HepG2 (cell line): ENCODE measurements around the gene PTGDR2. TPM values are rescaled to one million over a fixed set of nuclear protein-coding genes. Genes with fewer than 3 reads are reported as not detected.

Source experiments
- ATAC-seq: fragments of 200-7000 bp; cut with Tn5 transposase; 3 replicates; pipeline ENCODE4 v1.9.1; 2020; ENCODE audit warnings: mild to moderate bottlenecking, moderate library complexity
- BruUV-seq: library from RNA; stranded (reverse); fragments of 400-500 nt; replicated peaks from 2 replicates; lab custom pipeline; 2021; lab: Mats Ljungman, UMichigan
- CTCF ChIA-PET: fragments of 300-600 bp; formaldehyde crosslinking; extraction: SDS; loops from one replicate; lab custom pipeline; 2021; ENCODE audit warnings: low total read pairs, inconsistent platforms, low intra/inter-chr PET ratio; lab: Yijun Ruan, JAX
- POLR2A ChIA-PET: fragments of 350-600 bp; sonication (Branson Sonifier 250); formaldehyde crosslinking; loops from one replicate; lab custom pipeline; 2020; ENCODE audit warnings: antibody characterized with exemption, inconsistent platforms; lab: Yijun Ruan, JAX
- DNase-seq: peaks from one replicate; pipeline ENCODE4 v3.0.0-alpha.2; 2015; ENCODE audit warnings: low spot score
- FAIRE-seq: peaks from 3 replicates; lab custom pipeline; 2011; peaks lifted over from hg19 to GRCh38; lab: Jason Lieb, UNC
- H2AFZ ChIP-seq: one replicate; pipeline ENCODE4 v1.6.1; 2011; ENCODE audit warnings: low read length, inconsistent platforms
- H3K27ac ChIP-seq: fragments of 300-600 bp; 3 replicates; pipeline ENCODE4 v1.8.0; 2011; ENCODE audit warnings: mixed run types, mild to moderate bottlenecking, mixed read lengths, low read length, inconsistent platforms; ENCODE audit not compliant: insufficient read depth; ENCODE audit errors: extremely low read length
- H3K27me3 ChIP-seq, 2 experiments: fragments of 200-600 bp in 1 of 2; 2 replicates in 1 of 2; 3 replicates in 1 of 2; pipeline versions ENCODE4 v1.6.0 to v1.8.0; 2011; ENCODE audit warnings: low read length in 2 of 2, mild to moderate bottlenecking in 2 of 2, moderate library complexity in 2 of 2, inconsistent platforms in 1 of 2; ENCODE audit not compliant: insufficient read depth in 2 of 2, control insufficient read depth in 1 of 2
- H3K36me3 ChIP-seq, 2 experiments: fragments of 200-600 bp in 1 of 2; replicated peaks in 1 of 2; 2 replicates in 1 of 2; 3 replicates in 1 of 2; pipeline versions ENCODE4 v1.5.1 to v1.8.0; 2011; ENCODE audit warnings: low read length in 2 of 2, inconsistent platforms in 1 of 2; ENCODE audit not compliant: insufficient read depth in 2 of 2, control insufficient read depth in 1 of 2
- H3K4me1 ChIP-seq: 2 replicates; pipeline ENCODE4 v1.5.1; 2012; ENCODE audit warnings: low read length, inconsistent platforms; ENCODE audit not compliant: insufficient read depth
- H3K4me2 ChIP-seq: 2 replicates; pipeline ENCODE4 v1.6.0; 2011; ENCODE audit warnings: low read depth, low read length, inconsistent platforms
- H3K4me3 ChIP-seq, 3 experiments: fragments of 200-600 bp in 1 of 3; sonication (generic), shearing (Covaris generic) in 1 of 3; replicated peaks in 1 of 3; 2 replicates each; pipeline ENCODE4 v1.5.1; 2011 to 2016; ENCODE audit warnings: low read length in 3 of 3, inconsistent platforms in 2 of 3, low read depth in 2 of 3, mild to moderate bottlenecking in 2 of 3, control low read depth in 1 of 3, mixed read lengths in 1 of 3; ENCODE audit not compliant: insufficient read depth in 1 of 3
- H3K79me2 ChIP-seq: one replicate; pipeline ENCODE4 v1.6.1; 2011; ENCODE audit warnings: low read length, inconsistent platforms; ENCODE audit not compliant: insufficient read depth
- H3K9ac ChIP-seq: 2 replicates; pipeline ENCODE4 v1.6.0; 2011; ENCODE audit warnings: mild to moderate bottlenecking, low read depth, low read length, inconsistent platforms; ENCODE audit not compliant: insufficient read depth
- H3K9me3 ChIP-seq: 2 replicates; pipeline ENCODE4 v1.5.1; 2012; ENCODE audit warnings: mild to moderate bottlenecking, low read length
- H4K20me1 ChIP-seq: 2 replicates; pipeline ENCODE4 v1.6.0; 2011; ENCODE audit warnings: inconsistent platforms, mild to moderate bottlenecking, low read length, moderate library complexity; ENCODE audit not compliant: insufficient read depth
- GABPA ChIP-seq, 2 experiments: IDR thresholded peaks; 2 replicates each; pipeline ENCODE4 v1.6.1; 2011 to 2016; ENCODE audit warnings: low read depth in 2 of 2, low read length in 1 of 2, missing biosample characterization in 1 of 2, missing genetic modification characterization in 1 of 2
- ZNF276 ChIP-seq: sonication (generic); formaldehyde crosslinking; IDR thresholded peaks from 2 replicates; pipeline ENCODE4 v1.4.0; 2020; ENCODE audit warnings: mild to moderate bottlenecking, low read depth, missing genetic modification reagents
- ZNF513 ChIP-seq: sonication (generic); formaldehyde crosslinking; conservative IDR thresholded peaks from 2 replicates; pipeline ENCODE4 v1.5.0; 2020; ENCODE audit warnings: missing genetic modification reagents
- ZNF660 ChIP-seq: sonication (generic); formaldehyde crosslinking; IDR thresholded peaks from 2 replicates; pipeline ENCODE4 v1.5.1; 2020; ENCODE audit warnings: mild to moderate bottlenecking, low read depth, missing genetic modification reagents, borderline replicate concordance
- ZNF850 ChIP-seq: sonication (generic); formaldehyde crosslinking; conservative IDR thresholded peaks from 2 replicates; pipeline ENCODE4 v1.9.0; 2021; ENCODE audit warnings: mild to moderate bottlenecking, missing genetic modification reagents
- WGBS: methylation state at CpG from one replicate; pipeline ENCODE4 v1.1.6; 2017; ENCODE audit warnings: low lambda C conversion rate; 5-methylcytosine and 5-hydroxymethylcytosine counted together
- in situ Hi-C: cut with HindIII; loops from 2 replicates; pipeline ENCODE4 v1.10.0; 2017; ENCODE audit warnings: low pct_unique_long_range_greater_than_20kb; ENCODE audit not compliant: extremely low pct_ligation_motif_present
- intact Hi-C: fragments of 100-400 bp; cut with micrococcal nuclease; formaldehyde crosslinking; loops from one replicate; pipeline ENCODE4 v1.10.0; 2022; ENCODE audit not compliant: unreplicated experiment
- polyA plus RNA-seq, 8 experiments: library from polyadenylated mRNA; depleted of rRNA in 3 of 8; stranded (reverse) in 7 of 8; unstranded in 1 of 8; fragments of >200 nt; fragmentation: Illumina TruSeq in 4 of 8; extraction: Trizol in 4 of 8; gene quantifications; 2 replicates each; pipeline versions ENCODE4 v1.2.1 to v1.2.3, GENCODE V29; 2011 to 2016; ENCODE audit warnings: low read depth in 4 of 8, missing spikeins in 1 of 8, mixed read lengths in 1 of 8; ENCODE audit not compliant: insufficient read depth in 1 of 8
- total RNA-seq, 5 experiments: library from RNA; depleted of rRNA; stranded (reverse); fragments of >200 nt; fragmentation: Illumina TruSeq; extraction: Trizol; gene quantifications; 2 replicates each; pipeline ENCODE4 v1.2.3, GENCODE V29; 2016; ENCODE audit warnings: low read depth in 1 of 5
- TF ChIP-seq, protein P1 (sequence below): sonication (generic); formaldehyde crosslinking; IDR thresholded peaks from 2 replicates; pipeline ENCODE4 v1.5.1; 2020; ENCODE audit warnings: missing genetic modification reagents, mild to moderate bottlenecking, borderline replicate concordance
- TF ChIP-seq, protein P2 (sequence below): sonication (generic); formaldehyde crosslinking; IDR thresholded peaks from 2 replicates; pipeline ENCODE4 v1.4.0; 2020; ENCODE audit warnings: missing genetic modification reagents

Gene PTGDR2
- total and polyA plus RNA-seq, 2 of the 13 experiments (the other 11 are each of a cell fraction or from before 2014, with no cell fraction given), result 1.9 to 2.5 TPM

DNA sequence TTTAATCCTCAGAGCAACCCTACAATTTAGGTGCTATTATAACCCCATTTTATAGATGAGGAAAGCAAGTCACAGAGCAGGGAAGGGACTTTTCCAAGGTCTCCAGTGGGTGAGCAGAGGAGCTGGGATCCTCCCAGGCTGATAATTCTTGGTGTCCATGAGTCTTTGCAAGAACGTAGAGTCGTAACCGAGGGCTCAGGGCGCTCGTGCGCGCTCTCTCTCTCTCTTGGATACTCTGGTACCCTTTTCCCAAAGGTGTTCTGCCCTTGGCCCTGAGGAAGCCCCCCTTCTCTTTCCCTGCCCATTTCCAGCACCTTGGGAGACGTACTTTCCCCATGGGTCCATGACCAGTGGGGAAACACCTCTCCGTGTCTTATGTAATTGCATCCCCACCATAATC lies 6.4 kb upstream of the PTGDR2 start:
- Histone ChIP-seq H3K4me1 (peaks cover 43% of the 10 kb centered on the region), H3K9ac (no peak overlapping the region), H3K27ac (no peak overlapping the region), H3K4me3 (no peak overlapping the region), H3K4me2 (no peak overlapping the region), H3K9me3 (no peaks in the 10 kb centered on the region), H3K27me3 (peaks cover 0 to 13% of the 10 kb centered on the region in 2 experiments; a peak in 2 of 5 replicates), H3K79me2 (no peaks in the 10 kb centered on the region), H4K20me1 (no peaks in the 10 kb centered on the region), H2AFZ (no peak overlapping the region), H3K36me3 (no peaks in the 10 kb centered on the region)
- ATAC-seq (no peak), DNase-seq (no peak), FAIRE-seq (no peak)
- no peak for TF ChIP-seq GABPA (IDR thresholded peaks at IDR 0.05; ENCODE audit: low read depth, low read length)
- no peak for TF ChIP-seq GABPA (CRISPR knock-in tag; IDR thresholded peaks at IDR 0.05; ENCODE audit: low read depth)
- TF ChIP-seq, protein P1, sequence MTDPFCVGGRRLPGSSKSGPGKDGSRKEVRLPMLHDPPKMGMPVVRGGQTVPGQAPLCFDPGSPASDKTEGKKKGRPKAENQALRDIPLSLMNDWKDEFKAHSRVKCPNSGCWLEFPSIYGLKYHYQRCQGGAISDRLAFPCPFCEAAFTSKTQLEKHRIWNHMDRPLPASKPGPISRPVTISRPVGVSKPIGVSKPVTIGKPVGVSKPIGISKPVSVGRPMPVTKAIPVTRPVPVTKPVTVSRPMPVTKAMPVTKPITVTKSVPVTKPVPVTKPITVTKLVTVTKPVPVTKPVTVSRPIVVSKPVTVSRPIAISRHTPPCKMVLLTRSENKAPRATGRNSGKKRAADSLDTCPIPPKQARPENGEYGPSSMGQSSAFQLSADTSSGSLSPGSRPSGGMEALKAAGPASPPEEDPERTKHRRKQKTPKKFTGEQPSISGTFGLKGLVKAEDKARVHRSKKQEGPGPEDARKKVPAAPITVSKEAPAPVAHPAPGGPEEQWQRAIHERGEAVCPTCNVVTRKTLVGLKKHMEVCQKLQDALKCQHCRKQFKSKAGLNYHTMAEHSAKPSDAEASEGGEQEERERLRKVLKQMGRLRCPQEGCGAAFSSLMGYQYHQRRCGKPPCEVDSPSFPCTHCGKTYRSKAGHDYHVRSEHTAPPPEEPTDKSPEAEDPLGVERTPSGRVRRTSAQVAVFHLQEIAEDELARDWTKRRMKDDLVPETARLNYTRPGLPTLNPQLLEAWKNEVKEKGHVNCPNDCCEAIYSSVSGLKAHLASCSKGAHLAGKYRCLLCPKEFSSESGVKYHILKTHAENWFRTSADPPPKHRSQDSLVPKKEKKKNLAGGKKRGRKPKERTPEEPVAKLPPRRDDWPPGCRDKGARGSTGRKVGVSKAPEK (CRISPR knock-in tag), result no peak
- no peak for TF ChIP-seq ZNF850
- TF ChIP-seq ZNF513, result no peak
- TF ChIP-seq, protein P2, sequence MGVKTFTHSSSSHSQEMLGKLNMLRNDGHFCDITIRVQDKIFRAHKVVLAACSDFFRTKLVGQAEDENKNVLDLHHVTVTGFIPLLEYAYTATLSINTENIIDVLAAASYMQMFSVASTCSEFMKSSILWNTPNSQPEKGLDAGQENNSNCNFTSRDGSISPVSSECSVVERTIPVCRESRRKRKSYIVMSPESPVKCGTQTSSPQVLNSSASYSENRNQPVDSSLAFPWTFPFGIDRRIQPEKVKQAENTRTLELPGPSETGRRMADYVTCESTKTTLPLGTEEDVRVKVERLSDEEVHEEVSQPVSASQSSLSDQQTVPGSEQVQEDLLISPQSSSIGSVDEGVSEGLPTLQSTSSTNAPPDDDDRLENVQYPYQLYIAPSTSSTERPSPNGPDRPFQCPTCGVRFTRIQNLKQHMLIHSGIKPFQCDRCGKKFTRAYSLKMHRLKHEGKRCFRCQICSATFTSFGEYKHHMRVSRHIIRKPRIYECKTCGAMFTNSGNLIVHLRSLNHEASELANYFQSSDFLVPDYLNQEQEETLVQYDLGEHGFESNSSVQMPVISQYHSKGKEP (CRISPR knock-in tag), result no peak
- TF ChIP-seq ZNF660 (CRISPR knock-in tag), result no peak
- no peak for TF ChIP-seq ZNF276
- intact Hi-C loops (no loop called here), in situ Hi-C loops (no loop called here)
- ChIA-PET POLR2A (no interaction called here), CTCF (no interaction called here)
- no TSS peak for BruUV-seq
- 86% methylated on average over 9 of the region's 9 CpGs for WGBS
